Colonic mucosa (tissue), 4 donors: ENCODE results near the gene BANF2. TPM values are rescaled to one million over a fixed set of nuclear protein-coding genes. Genes with fewer than 3 reads are reported as not detected.
A peak's percentile ranks its signal among the peaks of the same experiment; 100 is the strongest.

Experiments used
- DNase-seq: peaks from one replicate; pipeline ENCODE4 v3.0.0-alpha.2; 2020
- H3K27ac ChIP-seq: fragments of 200-600 bp; one replicate; pipeline ENCODE4 v1.8.0; 2021
- H3K27me3 ChIP-seq: fragments of 200-600 bp; one replicate; pipeline ENCODE4 v1.8.0; 2021
- H3K36me3 ChIP-seq: fragments of 200-600 bp; one replicate; pipeline ENCODE4 v1.8.0; 2021
- H3K4me1 ChIP-seq: fragments of 200-600 bp; one replicate; pipeline ENCODE4 v1.8.0; 2021; ENCODE audit warnings: mild to moderate bottlenecking
- H3K4me3 ChIP-seq: fragments of 200-600 bp; one replicate; pipeline ENCODE4 v1.8.0; 2021
- H3K9ac ChIP-seq, 2 donors: one replicate each; pipeline ENCODE4 v1.7.0; 2013; ENCODE audit warnings: control low read depth in 2 of 2, low read depth in 2 of 2, low read length in 2 of 2
- H3K9me3 ChIP-seq: fragments of 200-600 bp; one replicate; pipeline ENCODE4 v1.8.0; 2021
- intact Hi-C: fragments of 100-400 bp; cut with DNase I; formaldehyde crosslinking; loops from one replicate; pipeline ENCODE4 v1.14.1; 2022
- total RNA-seq, 2 donors: library from RNA; stranded (reverse); fragmentation: NEBNext Ultra II Directional in 1 of 2; extraction: Animal tissue kit (Norgen Biotek cat#: 25700) in 1 of 2; gene quantifications; one replicate each; pipeline ENCODE4 v1.2.1, GENCODE V29; 2021
- TF ChIP-seq, protein P1 (sequence below): fragments of 200-600 bp; IDR thresholded peaks from one replicate; pipeline ENCODE4 v1.8.0; 2022; ENCODE audit warnings: antibody characterized with exemption, mild to moderate bottlenecking
- donor health status: healthy.
- donor health status: DM: no; HTN: no; CAD: no.
- donor health status: DM: no; HTN: no; CAD: no.

BANF2 gene
- total RNA-seq, 2 donors from 2014 or later, result not detected

DNA sequence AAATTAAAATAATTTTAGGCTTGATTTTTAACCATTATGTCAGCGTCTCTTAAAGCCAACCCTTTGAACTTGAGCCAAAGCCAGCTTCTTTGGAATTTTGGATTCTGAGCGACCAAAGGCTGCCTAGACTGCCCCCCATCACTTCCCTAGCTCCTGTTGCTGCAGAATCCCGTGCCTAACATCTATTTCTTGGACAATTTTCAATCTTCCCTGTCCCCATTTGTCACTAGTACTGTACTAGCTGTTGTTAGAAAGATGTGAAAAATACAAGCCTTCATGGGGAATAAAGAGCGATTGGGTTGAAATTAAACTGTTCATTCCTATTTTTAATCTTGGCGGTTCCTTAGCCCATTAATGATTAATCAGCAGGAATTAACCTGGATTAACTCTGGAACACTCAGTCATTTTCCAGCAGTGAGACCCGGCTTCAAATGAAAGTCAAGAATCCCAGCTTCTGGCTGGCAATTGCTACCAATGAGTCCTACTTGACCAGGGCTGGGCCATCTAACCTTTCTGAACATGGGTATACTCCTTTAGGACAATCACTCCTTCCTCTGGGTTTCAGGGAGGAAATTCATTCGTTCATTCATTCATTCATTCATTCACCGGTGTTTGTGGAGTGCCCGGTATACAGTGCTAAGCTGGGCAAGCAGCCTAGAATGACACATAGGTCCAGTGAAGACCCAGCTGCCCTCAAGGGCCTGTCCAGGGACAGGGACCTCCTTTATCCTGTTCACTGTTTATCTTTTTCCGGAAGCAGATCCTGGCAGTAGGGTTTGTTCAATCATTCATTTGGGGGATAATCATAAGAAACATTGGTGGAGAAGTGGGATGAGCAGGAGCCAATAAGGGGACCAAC lies 16.3 kb upstream of the BANF2 start:
- TF ChIP-seq, protein P1, sequence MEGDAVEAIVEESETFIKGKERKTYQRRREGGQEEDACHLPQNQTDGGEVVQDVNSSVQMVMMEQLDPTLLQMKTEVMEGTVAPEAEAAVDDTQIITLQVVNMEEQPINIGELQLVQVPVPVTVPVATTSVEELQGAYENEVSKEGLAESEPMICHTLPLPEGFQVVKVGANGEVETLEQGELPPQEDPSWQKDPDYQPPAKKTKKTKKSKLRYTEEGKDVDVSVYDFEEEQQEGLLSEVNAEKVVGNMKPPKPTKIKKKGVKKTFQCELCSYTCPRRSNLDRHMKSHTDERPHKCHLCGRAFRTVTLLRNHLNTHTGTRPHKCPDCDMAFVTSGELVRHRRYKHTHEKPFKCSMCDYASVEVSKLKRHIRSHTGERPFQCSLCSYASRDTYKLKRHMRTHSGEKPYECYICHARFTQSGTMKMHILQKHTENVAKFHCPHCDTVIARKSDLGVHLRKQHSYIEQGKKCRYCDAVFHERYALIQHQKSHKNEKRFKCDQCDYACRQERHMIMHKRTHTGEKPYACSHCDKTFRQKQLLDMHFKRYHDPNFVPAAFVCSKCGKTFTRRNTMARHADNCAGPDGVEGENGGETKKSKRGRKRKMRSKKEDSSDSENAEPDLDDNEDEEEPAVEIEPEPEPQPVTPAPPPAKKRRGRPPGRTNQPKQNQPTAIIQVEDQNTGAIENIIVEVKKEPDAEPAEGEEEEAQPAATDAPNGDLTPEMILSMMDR, result no peak
- Histone ChIP-seq H3K27me3 (no peaks in the 10 kb centered on the region), H3K27ac (peak overlapping the region; percentile 18), H3K9me3 (no peaks in the 10 kb centered on the region), H3K9ac (peak overlapping the region in 1 of 2 donors; percentile 62), H3K4me3 (no peak overlapping the region), H3K36me3 (no peaks in the 10 kb centered on the region), H3K4me1 (peaks cover 17% of the 10 kb centered on the region)
- intact Hi-C loops, result loop anchor here (5.0 kb wide), 1 partner anchor 214 kb away; no protein-coding TSS in a partner anchor
- DNase-seq, result no peak

DNA sequence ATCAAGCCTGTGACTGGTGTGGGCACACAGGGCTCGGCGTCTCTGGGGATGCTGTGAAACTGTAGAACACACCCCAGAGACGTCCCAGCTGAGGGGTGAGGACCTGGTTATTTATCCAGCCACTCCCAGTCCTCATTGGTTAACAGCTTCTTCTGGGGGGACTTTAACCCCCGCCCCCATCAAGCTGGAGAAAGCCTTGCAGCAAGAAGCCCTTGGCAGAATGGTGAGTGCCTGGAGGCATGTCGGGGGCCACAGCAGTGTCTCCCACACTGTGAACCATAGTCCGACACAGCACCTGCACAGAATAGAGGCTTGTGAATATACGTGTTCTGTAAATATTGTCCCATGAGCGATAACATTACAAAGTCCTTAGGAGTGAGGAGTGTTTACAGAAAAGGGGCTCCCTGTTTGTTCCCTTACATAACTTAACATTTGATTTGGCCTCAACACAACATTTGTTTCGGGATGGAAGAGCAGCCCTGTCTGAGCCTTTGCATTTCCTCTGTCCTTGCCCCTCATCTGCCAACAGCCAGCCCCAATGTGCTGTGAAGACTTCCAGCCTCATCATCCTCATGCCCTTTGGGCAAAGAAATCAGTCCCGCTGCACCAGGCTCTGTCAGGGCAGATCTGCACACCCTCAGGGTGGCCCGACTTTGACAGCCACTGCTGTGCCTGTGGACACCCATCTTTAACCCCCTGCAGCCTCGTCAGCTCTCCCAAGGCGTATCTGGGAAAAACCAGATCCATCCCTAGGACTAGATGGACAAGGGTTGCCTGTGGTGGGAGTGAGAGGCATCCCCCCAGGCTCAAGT lies 15.5 kb upstream of the BANF2 start:
- peak overlapping the region in 1 of 2 donors; percentile 27 for H3K9ac ChIP-seq

DNA sequence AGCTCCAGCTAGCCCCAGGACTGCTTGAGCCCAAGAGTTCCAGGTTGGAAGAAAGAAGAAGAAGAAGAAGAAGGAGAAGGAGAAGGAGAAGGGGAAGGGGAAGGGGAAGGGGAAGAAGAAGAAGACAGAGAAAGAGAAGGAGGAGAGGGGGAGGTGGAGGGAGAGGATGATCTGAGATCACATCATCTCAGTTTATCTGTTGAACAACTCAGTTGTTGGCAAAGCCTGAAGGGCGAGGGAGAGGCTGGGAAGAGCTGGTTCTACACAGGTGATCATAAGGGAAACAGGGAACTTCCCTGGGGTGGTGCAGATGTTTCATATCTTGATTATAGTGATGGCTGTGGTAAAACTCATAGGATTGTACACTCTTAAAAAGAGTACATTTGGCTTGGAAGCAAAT lies 14.6 kb upstream of the BANF2 start:
- peak; percentile 69 for DNase-seq
- Histone ChIP-seq H3K4me1 (peaks cover 8% of the 10 kb centered on the region), H3K4me3 (no peak overlapping the region), H3K9ac (no peak overlapping the region), H3K9me3 (no peaks in the 10 kb centered on the region), H3K36me3 (no peaks in the 10 kb centered on the region), H3K27me3 (no peaks in the 10 kb centered on the region), H3K27ac (no peak overlapping the region)
- intact Hi-C loops, result no loop called here
- TF ChIP-seq, protein P1, result no peak

More for the DNA sequence above, 15.5 kb upstream of the BANF2 start:
- no peak overlapping the region for H3K4me3 ChIP-seq
- peaks cover 17% of the 10 kb centered on the region for H3K4me1 ChIP-seq
- H3K27me3 ChIP-seq, result no peaks in the 10 kb centered on the region
- DNase-seq, result peak; percentile 59
- peak overlapping the region; percentile 32 for H3K27ac ChIP-seq
- intact Hi-C loops, result loop anchor here (5.0 kb wide), 1 partner anchor 213 kb away; no protein-coding TSS in a partner anchor
- TF ChIP-seq, protein P1, result no peak
- no peaks in the 10 kb centered on the region for H3K36me3 ChIP-seq
- H3K9me3 ChIP-seq, result no peaks in the 10 kb centered on the region

DNA sequence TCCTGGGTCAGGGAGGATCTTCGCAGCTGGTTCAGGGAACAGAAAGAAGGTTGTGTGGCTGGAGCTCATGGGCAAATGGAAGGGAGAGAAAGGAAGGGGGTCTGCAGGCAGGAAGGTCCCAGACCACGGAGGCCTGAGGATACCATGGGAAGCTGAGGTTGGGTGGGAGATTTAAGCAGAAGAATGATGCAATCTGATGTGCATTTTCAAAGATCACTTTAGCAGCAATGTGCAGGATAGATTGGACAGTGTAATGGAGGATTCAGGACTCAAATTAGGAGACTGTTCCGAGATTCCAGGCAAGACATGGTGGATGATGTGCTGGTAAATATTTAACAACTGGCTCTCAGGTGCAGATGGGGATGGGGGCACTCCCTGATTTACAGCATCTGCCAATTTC lies 12.0 kb upstream of the BANF2 start:
- intact Hi-C loops, result no loop called here
- TF ChIP-seq, protein P1, result no peak

DNA sequence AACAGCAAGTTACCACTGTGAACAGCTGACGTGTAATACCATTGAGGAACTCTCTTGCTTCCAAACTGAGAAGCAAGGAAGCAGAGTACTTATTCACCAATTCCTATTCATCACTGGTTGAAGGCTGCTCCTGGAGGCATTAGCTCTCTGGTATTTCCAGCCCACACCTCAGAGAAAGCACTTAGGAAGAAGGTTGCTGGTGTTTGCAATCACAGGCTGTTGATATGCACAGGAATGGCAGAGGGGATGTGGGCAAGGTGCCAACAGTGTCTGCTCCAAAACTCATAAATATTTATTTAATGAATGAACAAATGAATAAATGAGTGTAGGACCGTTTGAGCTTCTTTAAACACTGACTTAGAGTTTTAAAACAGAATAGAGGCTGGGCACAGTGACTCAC lies 10.8 kb upstream of the BANF2 start:
- DNase-seq, result no peak
- H3K9ac ChIP-seq, result no peak overlapping the region
- H3K9me3 ChIP-seq, result no peaks in the 10 kb centered on the region
- intact Hi-C loops, result no loop called here
- H3K4me1 ChIP-seq, result peaks cover 6% of the 10 kb centered on the region
- H3K27me3 ChIP-seq, result no peaks in the 10 kb centered on the region
- TF ChIP-seq, protein P1, result no peak
- no peak overlapping the region for H3K27ac ChIP-seq
- no peak overlapping the region for H3K4me3 ChIP-seq
- H3K36me3 ChIP-seq, result no peaks in the 10 kb centered on the region

More for the DNA sequence above, 12.0 kb upstream of the BANF2 start:
- no peak for DNase-seq
- Histone ChIP-seq H3K27me3 (no peaks in the 10 kb centered on the region), H3K4me3 (no peak overlapping the region), H3K36me3 (no peaks in the 10 kb centered on the region), H3K9ac (no peak overlapping the region), H3K27ac (no peak overlapping the region), H3K4me1 (peaks cover 7% of the 10 kb centered on the region), H3K9me3 (no peaks in the 10 kb centered on the region)
